IMR-90 (cell line): ENCODE measurements around the gene NAPG.

ENCODE experiments used
- CTCF ChIP-seq: conservative IDR thresholded peaks from 2 replicates; pipeline ENCODE4 v1.5.1; 2012; ENCODE audit warnings: mild to moderate bottlenecking, low read depth, low read length, improper control_type of control experiment
- ELK1 ChIP-seq: fragments of 150-350 bp; IDR thresholded peaks from 2 replicates; pipeline ENCODE4 v1.6.1; 2016; ENCODE audit warnings: low read depth, mild to moderate bottlenecking, low read length, moderate library complexity, borderline replicate concordance
- FOS ChIP-seq: fragments of 150-350 bp; IDR thresholded peaks from 2 replicates; pipeline ENCODE4 v1.6.1; 2016; ENCODE audit warnings: low read depth, low read length
- POLR2A ChIP-seq: IDR thresholded peaks from 2 replicates; pipeline ENCODE4 v1.6.1; 2012; ENCODE audit warnings: mild to moderate bottlenecking, low read depth, low read length
- USF2 ChIP-seq: fragments of 150-350 bp; IDR thresholded peaks from 2 replicates; pipeline ENCODE4 v1.6.1; 2017; ENCODE audit warnings: mild to moderate bottlenecking, antibody characterized with exemption, low read length, low read depth

- TF ChIP-seq CTCF, result no peak
- TF ChIP-seq USF2, result no peak
- no peak for TF ChIP-seq ELK1
- TF ChIP-seq POLR2A, result no peak
- no peak for TF ChIP-seq FOS
Observed at GRCh38 chr18:10515456-10515855, 10.4 kb upstream of the NAPG start.
